Suprapubic skin (tissue), 3 donors: ENCODE data around the gene LRRC7.

Experiments
- EP300 ChIP-seq: sonication (generic); formaldehyde crosslinking; IDR thresholded peaks from one replicate; pipeline ENCODE4 v1.6.1; 2017; ENCODE audit warnings: antibody characterized with exemption
- TF ChIP-seq, protein P1 (sequence below), 2 donors: fragments of 200-600 bp in 1 of 2; fragments of 450-650 bp in 1 of 2; sonication (generic) in 1 of 2; IDR thresholded peaks; one replicate each; pipeline ENCODE4 v1.5.1; 2016 to 2019; ENCODE audit warnings: antibody characterized with exemption in 2 of 2, mild to moderate bottlenecking in 1 of 2, moderate library complexity in 1 of 2

DNA sequence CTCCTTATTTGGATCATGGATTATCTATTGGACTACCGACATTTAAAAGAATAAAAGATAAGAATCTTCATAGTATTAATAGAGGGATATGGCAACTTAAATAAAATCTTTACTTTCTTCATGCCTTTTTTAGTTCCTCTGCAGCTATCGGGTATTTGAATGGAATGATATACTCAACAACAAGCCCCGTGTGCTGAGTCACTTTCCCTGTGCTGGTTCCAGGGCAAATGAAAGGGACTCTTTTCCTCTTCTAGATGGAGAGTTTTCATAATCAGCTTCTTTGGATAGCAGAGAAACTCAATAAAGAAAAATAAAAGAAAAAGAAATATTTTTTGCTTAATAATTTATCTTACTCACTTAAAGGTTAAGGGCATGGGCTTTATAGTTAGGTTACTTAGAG lies 423.9 kb downstream of the LRRC7 start:
- TF ChIP-seq, protein P1, sequence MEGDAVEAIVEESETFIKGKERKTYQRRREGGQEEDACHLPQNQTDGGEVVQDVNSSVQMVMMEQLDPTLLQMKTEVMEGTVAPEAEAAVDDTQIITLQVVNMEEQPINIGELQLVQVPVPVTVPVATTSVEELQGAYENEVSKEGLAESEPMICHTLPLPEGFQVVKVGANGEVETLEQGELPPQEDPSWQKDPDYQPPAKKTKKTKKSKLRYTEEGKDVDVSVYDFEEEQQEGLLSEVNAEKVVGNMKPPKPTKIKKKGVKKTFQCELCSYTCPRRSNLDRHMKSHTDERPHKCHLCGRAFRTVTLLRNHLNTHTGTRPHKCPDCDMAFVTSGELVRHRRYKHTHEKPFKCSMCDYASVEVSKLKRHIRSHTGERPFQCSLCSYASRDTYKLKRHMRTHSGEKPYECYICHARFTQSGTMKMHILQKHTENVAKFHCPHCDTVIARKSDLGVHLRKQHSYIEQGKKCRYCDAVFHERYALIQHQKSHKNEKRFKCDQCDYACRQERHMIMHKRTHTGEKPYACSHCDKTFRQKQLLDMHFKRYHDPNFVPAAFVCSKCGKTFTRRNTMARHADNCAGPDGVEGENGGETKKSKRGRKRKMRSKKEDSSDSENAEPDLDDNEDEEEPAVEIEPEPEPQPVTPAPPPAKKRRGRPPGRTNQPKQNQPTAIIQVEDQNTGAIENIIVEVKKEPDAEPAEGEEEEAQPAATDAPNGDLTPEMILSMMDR (IDR thresholded peaks at IDR 0.05), result no peak
- TF ChIP-seq EP300, result no peak
